GM12891 (cell line): ENCODE measurements around the gene CCDC117.

Experiments
- POLR2A ChIP-seq: IDR thresholded peaks from 2 replicates; pipeline ENCODE4 v1.6.1; 2011; ENCODE audit warnings: low read depth, low read length, control low read depth
- POLR2AphosphoS5 ChIP-seq: IDR thresholded peaks from 2 replicates; pipeline ENCODE4 v1.6.1; 2011; ENCODE audit warnings: low read depth, low read length, control low read depth
- SPI1 ChIP-seq: IDR thresholded peaks from 2 replicates; pipeline ENCODE4 v1.6.1; 2011; ENCODE audit warnings: low read depth, low read length, control low read depth
- TAF1 ChIP-seq: IDR thresholded peaks from 2 replicates; pipeline ENCODE4 v1.6.1; 2011; ENCODE audit warnings: low read depth, low read length, control low read depth

DNA sequence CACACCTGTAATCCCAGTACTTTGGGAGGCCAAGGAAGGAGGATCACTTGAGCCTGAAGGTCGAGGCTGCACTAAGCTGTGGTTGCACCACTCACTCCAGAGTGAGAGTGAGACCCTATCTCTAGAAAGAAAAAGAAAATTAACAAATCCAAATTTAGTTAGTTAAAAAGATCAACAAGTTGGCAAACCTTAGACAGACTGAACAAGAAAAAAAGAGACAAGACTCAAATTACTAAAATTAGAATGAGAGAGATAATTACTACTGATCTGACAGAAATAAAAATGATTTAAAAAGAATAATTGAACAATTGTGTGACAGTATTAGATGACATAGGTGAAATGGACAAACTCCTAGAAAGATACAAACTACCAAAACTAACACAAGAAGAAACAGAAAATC, 44.5 kb upstream of the CCDC117 start:
- TF ChIP-seq POLR2AphosphoS5, result no peak
- TF ChIP-seq TAF1, result no peak
- TF ChIP-seq POLR2A, result no peak
- no peak for TF ChIP-seq SPI1
